Epithelial cell of proximal tubule (primary cell): Measurements from ENCODE around the gene DIAPH2. TPM values are rescaled to one million over a fixed set of nuclear protein-coding genes. Genes with fewer than 3 reads are reported as not detected.

ENCODE experiments used
- DNase-seq: peaks from one replicate; pipeline ENCODE4 v3.0.0-alpha.2; 2011; ENCODE audit warnings: low read depth
- H3K4me3 ChIP-seq: 2 replicates; pipeline ENCODE4 v1.5.1; 2011; ENCODE audit warnings: low read depth, mild to moderate bottlenecking, low read length
- total RNA-seq: library from RNA; depleted of rRNA; stranded (reverse); fragments of >200 nt; gene quantifications from 2 replicates; pipeline ENCODE4 v1.2.3, GENCODE V29; 2015
- TF ChIP-seq, protein P1 (sequence below): conservative IDR thresholded peaks from 2 replicates; pipeline ENCODE4 v1.5.1; 2012; ENCODE audit warnings: low read depth, mild to moderate bottlenecking, low read length

The DIAPH2 gene
- total RNA-seq, 1 donor from 2014 or later, result 15.1 TPM

GRCh38 chrX:97234471-97235081 lies 549.9 kb downstream of the DIAPH2 start:
- no peak for DNase-seq
- TF ChIP-seq, protein P1, sequence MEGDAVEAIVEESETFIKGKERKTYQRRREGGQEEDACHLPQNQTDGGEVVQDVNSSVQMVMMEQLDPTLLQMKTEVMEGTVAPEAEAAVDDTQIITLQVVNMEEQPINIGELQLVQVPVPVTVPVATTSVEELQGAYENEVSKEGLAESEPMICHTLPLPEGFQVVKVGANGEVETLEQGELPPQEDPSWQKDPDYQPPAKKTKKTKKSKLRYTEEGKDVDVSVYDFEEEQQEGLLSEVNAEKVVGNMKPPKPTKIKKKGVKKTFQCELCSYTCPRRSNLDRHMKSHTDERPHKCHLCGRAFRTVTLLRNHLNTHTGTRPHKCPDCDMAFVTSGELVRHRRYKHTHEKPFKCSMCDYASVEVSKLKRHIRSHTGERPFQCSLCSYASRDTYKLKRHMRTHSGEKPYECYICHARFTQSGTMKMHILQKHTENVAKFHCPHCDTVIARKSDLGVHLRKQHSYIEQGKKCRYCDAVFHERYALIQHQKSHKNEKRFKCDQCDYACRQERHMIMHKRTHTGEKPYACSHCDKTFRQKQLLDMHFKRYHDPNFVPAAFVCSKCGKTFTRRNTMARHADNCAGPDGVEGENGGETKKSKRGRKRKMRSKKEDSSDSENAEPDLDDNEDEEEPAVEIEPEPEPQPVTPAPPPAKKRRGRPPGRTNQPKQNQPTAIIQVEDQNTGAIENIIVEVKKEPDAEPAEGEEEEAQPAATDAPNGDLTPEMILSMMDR, result no peak
- no peak overlapping the region for H3K4me3 ChIP-seq

GRCh38 chrX:97238632-97239031 lies 554.0 kb downstream of the DIAPH2 start:
- H3K4me3 ChIP-seq, result no peak overlapping the region
- DNase-seq, result no peak
- TF ChIP-seq, protein P1, result no peak

DNA sequence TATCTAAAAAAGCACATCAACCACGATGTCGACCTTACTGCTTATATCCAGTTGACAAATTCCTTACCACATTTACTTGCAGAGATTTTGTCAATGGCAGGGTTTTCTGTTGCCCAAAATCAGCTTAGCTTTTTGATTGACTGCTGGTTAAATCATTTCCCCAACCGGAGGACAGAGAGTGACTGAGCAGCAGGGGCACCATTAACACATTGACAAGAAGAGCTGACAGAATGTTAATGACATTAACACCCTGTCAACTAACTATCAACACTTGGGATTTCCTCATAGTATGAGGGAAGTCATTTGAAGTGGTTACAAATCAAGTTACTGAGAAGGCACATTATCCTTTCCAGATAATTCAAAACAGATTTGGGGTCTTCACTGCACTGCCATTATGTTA lies 567.5 kb downstream of the DIAPH2 start:
- DNase-seq, result no peak
- TF ChIP-seq, protein P1, result no peak
- H3K4me3 ChIP-seq, result no peak overlapping the region

GRCh38 chrX:97260679-97261078 lies 576.0 kb downstream of the DIAPH2 start:
- no peak for DNase-seq
- no peak overlapping the region for H3K4me3 ChIP-seq
- TF ChIP-seq, protein P1, result no peak

- DNase-seq, result no peak
- TF ChIP-seq, protein P1, result no peak
- H3K4me3 ChIP-seq, result no peak overlapping the region
Measured at GRCh38 chrX:97266406-97267121, 581.9 kb downstream of the DIAPH2 start.

DNA sequence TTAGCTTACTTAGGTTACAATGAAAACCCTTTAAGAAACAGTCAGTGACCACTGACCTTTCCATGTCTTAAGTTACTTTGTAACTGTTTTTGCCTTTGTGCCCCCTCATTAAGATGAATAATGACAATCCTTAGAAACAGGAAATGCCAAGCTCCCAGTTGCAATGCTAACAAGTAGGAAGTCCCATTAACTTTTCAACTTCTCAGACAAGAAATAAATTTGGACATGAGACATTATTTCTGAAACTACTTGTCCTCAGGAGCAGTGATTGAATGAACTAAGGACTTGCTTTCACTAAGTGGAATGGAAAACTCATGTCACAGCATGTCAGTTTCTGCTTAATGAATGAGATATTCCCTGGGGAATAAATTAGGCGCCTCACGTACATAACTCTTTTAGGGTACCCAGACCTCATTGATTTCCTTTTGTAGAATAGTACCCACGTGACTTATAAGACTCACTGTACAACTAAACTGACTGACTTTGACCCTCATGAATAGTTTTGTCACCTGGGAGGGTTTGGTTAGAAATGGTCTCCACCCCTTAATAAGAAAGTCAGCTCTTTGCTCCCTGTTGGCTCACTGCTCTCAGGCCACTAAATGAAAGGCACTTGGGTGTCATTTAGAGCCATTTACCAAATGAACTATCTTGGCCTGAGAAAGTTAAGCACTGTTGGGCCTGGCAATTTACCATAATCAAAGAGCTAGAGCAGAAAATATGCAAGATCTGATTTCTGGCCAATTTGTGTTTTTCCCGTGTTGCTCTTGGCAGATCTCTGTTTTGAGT lies 582.9 kb downstream of the DIAPH2 start:
- no peak overlapping the region for H3K4me3 ChIP-seq
- TF ChIP-seq, protein P1, result no peak
- DNase-seq, result peak; percentile 2
